Activated CD8-positive, alpha-beta T cell treated with anti-CD3 and anti-CD28 coated beads, Interleukin-2, amount 10 ng/mL, durations not matched to agents 7 days and 5 days (primary cell): ENCODE data around the gene TANC1. TPM values are rescaled to one million over a fixed set of nuclear protein-coding genes. Genes with fewer than 3 reads are reported as not detected.

Experiments
- ATAC-seq: fragments of 150-1000 bp; cut with Tn5 transposase; one replicate; pipeline ENCODE4 v1.10.0; 2021; ENCODE audit warnings: moderate library complexity
- CTCF ChIA-PET: fragments of 350-600 bp; sonication (Branson Sonifier 250); formaldehyde crosslinking; loops from one replicate; lab custom pipeline; 2021; ENCODE audit warnings: antibody characterized with exemption; lab: Charles Lee
- POLR2A ChIA-PET: fragments of 350-600 bp; sonication (Branson Sonifier 250); formaldehyde crosslinking; loops from one replicate; lab custom pipeline; 2021; ENCODE audit warnings: antibody characterized with exemption; lab: Charles Lee
- DNase-seq: peaks from one replicate; pipeline ENCODE4 v3.0.0-alpha.2; 2020
- H3K27ac Mint-ChIP-seq: one replicate; pipeline ENCODE4 v1.8.0; 2021; ENCODE audit warnings: mild to moderate bottlenecking, mixed read lengths
- H3K27me3 Mint-ChIP-seq: one replicate; pipeline ENCODE4 v1.8.0; 2021; ENCODE audit warnings: low read depth, mixed read lengths
- H3K36me3 Mint-ChIP-seq: one replicate; pipeline ENCODE4 v1.8.0; 2021; ENCODE audit warnings: low read depth, mixed read lengths
- H3K4me1 Mint-ChIP-seq: one replicate; pipeline ENCODE4 v1.8.0; 2021; ENCODE audit warnings: low read depth, mixed read lengths
- H3K4me3 Mint-ChIP-seq: one replicate; pipeline ENCODE4 v1.8.0; 2021; ENCODE audit warnings: mild to moderate bottlenecking, mixed read lengths
- H3K9me3 Mint-ChIP-seq: one replicate; pipeline ENCODE4 v1.8.0; 2022; ENCODE audit warnings: mixed read lengths; ENCODE audit not compliant: insufficient read depth
- total RNA-seq, 2 experiments: library from RNA; stranded (reverse); gene quantifications; one replicate each; pipeline ENCODE4 v1.2.3, GENCODE V29; 2021

TANC1 gene
- total RNA-seq, 2 experiments from 2014 or later: 0.37 to 0.55 TPM

DNA sequence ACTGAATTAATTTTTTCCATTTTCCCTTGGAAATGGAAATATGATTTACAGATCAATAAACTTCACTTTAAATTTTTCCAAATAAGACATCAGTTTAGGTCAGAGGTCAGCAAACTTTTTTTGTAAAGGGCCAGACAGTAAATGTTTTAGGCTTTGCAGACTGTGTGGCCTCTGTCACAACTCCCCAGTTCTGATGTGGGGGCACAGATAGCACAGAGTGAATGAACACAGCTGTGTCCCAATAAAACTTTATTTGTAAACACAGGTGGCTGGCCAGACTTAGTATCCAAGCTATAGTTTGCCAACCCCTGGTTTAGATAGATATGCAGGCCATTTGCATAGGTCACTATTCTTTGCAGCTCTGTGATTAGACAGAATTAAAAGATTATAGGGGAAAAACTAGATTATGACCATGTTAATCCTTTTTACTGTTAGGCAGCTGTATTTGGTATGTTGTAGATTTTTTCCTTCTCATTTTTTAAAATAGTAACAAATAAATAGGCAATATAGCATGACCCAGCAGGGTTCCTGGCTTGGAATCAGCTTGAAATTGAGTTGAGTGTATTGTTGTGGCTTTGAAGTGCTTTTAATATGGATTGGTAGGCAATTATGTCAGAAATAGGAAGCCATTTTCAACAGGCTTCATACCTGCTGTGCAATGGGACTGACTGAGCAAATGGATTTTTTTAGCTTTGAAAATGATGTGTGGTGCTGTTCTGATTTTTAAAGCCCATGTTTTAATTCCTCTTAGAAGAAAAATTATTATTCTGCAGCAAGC lies 258.4 kb downstream of the TANC1 start:
- peaks cover 4% of the 10 kb centered on the region for H3K36me3 Mint-ChIP-seq
- no peak overlapping the region for H3K4me3 Mint-ChIP-seq
- POLR2A ChIA-PET: interaction anchor here (1.5 kb wide), 1 partner anchor 486 kb away, joined by 6 read pairs; the partner anchor contains the start of gene MARCHF7

DNA sequence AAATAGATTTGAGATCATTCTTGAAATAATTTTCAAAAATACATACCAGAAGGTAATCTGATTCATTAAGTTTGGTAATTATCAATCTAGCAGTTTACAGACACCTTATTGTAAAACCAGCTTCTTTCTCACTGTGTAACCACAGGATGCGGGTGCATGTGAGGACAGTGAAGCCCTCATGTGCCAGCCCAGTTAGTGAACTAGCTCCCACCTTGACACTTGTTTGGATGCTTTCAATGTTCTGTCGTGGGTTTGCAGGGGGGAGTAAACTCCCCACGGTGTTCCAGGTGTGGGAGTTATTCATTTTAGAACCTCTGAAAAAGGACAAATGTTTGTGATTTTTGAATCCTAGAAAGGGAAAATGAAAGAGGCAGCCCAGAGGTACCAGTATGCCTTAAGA lies 259.0 kb downstream of the TANC1 start:
- Mint-ChIP-seq H3K27me3 (no peaks in the 10 kb centered on the region), H3K36me3 (peaks cover 4% of the 10 kb centered on the region), H3K27ac (no peak overlapping the region), H3K4me1 (peaks cover 45% of the 10 kb centered on the region), H3K9me3 (no peaks in the 10 kb centered on the region), H3K4me3 (no peak overlapping the region)
- ChIA-PET CTCF (interaction anchor here (0.7 to 1.4 kb wide), 3 partner anchors 10 to 60 kb away, joined by 3 read pairs; no protein-coding TSS in a partner anchor), POLR2A (interaction anchor here (1.5 kb wide), 1 partner anchor 485 kb away, joined by 6 read pairs; the partner anchor contains the start of gene MARCHF7)
- ATAC-seq (peak; percentile 49), DNase-seq (peak; percentile 40)

More for the DNA sequence above, 258.4 kb downstream of the TANC1 start:
- ATAC-seq (no peak), DNase-seq (no peak)
- peaks cover 45% of the 10 kb centered on the region for H3K4me1 Mint-ChIP-seq
- H3K9me3 Mint-ChIP-seq: no peaks in the 10 kb centered on the region
- no peak overlapping the region for H3K27ac Mint-ChIP-seq
- H3K27me3 Mint-ChIP-seq: peaks cover 3% of the 10 kb centered on the region
- CTCF ChIA-PET: interaction anchor here (0.7 to 1.4 kb wide), 3 partner anchors 12 to 61 kb away, joined by 3 read pairs; no protein-coding TSS in a partner anchor

DNA sequence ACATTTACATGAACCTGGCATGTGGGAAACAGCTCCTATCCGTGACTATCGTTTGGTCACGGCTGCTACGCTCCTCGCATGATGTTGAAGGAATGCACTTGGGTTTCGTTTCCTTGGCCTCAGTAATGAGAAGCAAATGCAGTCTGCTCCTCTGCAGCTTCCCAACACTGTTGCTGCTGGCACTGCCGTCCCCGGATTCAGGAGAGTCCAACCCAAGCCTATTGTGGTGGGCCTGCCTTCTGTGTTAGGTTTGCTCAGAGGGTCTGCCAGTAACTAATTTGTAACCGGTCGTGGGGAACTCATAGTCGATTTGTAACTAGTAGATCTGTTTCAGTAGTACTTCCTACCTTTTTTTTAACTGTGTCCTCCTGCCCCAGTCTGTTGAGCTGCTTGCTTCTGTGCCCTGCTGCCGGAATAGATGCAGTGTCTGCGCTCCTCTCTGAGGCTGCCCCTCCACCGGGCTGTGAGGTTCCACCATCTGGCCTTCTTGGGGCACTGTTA lies 259.7 kb downstream of the TANC1 start:
- H3K4me1 Mint-ChIP-seq: peaks cover 45% of the 10 kb centered on the region
- H3K36me3 Mint-ChIP-seq: peaks cover 4% of the 10 kb centered on the region
- ATAC-seq: no peak
- ChIA-PET CTCF (interaction anchor here (1.3 kb wide), 1 partner anchor 10 kb away, joined by 3 read pairs; no protein-coding TSS in a partner anchor), POLR2A (no interaction called here)
- H3K4me3 Mint-ChIP-seq: no peak overlapping the region
- no peak for DNase-seq
- H3K27me3 Mint-ChIP-seq: no peaks in the 10 kb centered on the region
- no peaks in the 10 kb centered on the region for H3K9me3 Mint-ChIP-seq
- no peak overlapping the region for H3K27ac Mint-ChIP-seq

DNA sequence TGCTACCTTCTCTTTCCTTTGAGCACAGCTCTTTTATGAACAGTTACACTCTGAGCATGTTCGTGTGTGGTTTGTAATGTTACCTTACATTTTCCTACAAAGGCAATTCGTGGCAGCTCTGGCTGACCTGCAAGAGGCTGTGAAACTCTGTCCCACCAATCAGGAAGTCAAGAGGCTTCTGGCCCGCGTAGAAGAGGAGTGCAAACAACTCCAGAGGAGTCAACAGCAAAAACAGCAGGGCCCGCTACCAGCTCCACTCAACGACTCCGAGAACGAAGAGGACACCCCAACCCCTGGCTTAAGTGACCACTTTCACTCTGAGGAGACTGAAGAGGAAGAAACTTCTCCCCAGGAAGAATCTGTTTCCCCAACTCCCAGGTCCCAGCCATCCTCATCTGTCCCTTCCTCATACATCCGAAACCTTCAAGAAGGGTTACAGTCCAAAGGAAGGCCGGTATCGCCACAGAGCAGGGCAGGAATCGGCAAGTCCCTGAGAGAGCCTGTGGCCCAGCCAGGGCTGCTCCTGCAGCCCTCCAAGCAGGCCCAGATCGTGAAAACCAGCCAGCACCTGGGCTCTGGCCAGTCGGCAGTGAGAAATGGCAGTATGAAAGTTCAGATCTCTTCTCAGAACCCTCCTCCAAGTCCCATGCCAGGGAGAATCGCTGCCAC lies 261.2 kb downstream of the TANC1 start:
- no peaks in the 10 kb centered on the region for H3K27me3 Mint-ChIP-seq

DNA sequence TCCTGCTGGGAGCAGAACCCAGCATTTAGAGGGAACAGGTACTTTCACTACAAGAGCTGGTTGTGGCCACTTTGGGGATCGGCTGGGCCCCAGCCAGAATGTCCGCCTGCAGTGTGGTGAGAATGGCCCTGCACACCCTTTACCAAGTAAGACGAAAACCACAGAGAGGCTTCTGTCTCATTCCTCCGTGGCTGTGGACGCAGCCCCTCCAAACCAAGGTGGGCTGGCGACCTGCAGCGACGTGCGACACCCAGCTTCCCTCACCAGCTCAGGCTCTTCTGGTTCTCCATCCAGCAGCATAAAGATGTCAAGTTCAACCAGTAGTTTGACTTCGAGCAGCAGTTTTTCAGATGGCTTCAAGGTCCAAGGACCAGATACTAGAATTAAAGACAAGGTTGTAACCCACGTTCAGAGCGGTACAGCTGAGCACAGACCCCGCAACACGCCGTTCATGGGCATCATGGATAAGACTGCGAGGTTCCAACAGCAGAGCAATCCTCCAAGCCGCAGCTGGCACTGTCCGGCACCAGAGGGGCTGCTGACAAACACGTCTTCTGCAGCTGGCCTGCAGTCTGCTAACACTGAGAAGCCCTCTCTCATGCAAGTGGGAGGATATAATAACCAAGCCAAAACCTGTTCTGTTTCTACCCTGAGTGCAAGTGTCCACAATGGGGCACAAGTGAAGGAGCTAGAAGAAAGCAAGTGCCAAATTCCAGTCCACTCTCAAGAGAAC lies 261.9 kb downstream of the TANC1 start:
- Mint-ChIP-seq H3K27ac (no peak overlapping the region), H3K36me3 (peaks cover 4% of the 10 kb centered on the region), H3K27me3 (no peaks in the 10 kb centered on the region), H3K4me1 (peaks cover 40% of the 10 kb centered on the region), H3K4me3 (no peak overlapping the region), H3K9me3 (no peaks in the 10 kb centered on the region)
- POLR2A ChIA-PET: no interaction called here
- DNase-seq: no peak
- CTCF ChIA-PET: no interaction called here
- no peak for ATAC-seq

More for the DNA sequence above, 261.2 kb downstream of the TANC1 start:
- ChIA-PET CTCF (no interaction called here), POLR2A (no interaction called here)
- Mint-ChIP-seq H3K9me3 (no peaks in the 10 kb centered on the region), H3K27ac (no peak overlapping the region), H3K36me3 (peaks cover 4% of the 10 kb centered on the region), H3K4me3 (no peak overlapping the region), H3K4me1 (peaks cover 43% of the 10 kb centered on the region)
- ATAC-seq (no peak), DNase-seq (no peak)

DNA sequence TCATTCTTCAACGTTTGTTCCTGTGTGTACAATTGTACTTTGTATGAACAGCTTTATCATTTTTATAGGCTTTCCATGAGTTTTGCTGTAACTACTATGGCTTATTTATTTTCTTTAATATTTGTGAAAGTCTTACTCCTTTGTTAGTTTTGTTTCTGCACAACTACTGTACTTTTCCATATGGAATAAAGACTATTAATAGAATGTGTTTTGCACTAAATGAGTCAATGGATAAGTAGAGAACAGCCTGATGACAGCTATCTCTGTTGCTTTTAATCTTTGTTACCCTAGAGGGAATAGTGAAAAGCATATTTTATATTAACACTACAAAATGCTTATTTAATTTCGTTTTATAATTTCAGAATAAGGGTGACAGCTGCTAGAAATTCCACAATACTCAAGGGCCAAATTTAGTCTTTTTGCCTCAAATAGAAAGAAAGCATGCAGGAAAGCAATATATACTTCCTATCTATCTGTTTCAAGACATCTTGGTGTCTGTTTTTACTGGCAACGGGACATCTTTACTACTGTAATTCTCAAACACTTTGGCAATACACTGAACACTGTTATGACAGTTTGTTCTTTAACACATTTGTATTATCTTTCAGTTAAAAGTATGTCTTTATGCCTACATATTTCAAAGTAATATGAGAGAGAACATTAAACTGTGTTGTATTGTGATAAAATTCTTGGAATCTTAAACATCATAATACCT lies 264.2 kb downstream of the TANC1 start:
- H3K9me3 Mint-ChIP-seq: no peaks in the 10 kb centered on the region
- H3K27me3 Mint-ChIP-seq: no peaks in the 10 kb centered on the region
- peaks cover 18% of the 10 kb centered on the region for H3K4me1 Mint-ChIP-seq
- DNase-seq (no peak), ATAC-seq (no peak)
- POLR2A ChIA-PET: no interaction called here
- peaks cover 4% of the 10 kb centered on the region for H3K36me3 Mint-ChIP-seq
- H3K4me3 Mint-ChIP-seq: no peak overlapping the region
- no peak overlapping the region for H3K27ac Mint-ChIP-seq
- CTCF ChIA-PET: no interaction called here

DNA sequence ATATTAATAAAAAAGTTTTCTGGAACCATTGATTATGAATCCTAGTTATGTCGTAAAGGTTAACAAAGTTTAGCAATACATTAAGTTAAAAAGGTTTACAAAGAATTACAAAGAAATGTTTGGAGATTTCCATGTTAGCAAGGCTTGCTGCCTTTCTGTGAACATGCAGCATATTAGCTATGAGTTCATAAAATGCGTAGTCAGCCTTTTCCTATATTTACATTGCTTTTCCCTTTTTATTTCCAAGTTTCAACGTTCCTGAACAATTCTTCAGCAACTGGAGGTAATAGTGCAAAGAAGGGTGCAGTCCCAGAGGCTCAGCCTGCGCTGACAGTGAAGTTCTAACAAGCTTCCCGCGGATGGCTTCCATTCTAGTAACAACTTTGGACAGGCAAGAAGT lies 266.4 kb downstream of the TANC1 start:
- Mint-ChIP-seq H3K36me3 (peaks cover 1% of the 10 kb centered on the region), H3K9me3 (no peaks in the 10 kb centered on the region), H3K4me3 (no peak overlapping the region), H3K4me1 (no peaks in the 10 kb centered on the region), H3K27ac (no peak overlapping the region), H3K27me3 (no peaks in the 10 kb centered on the region)
- no peak for DNase-seq
- ChIA-PET CTCF (interaction anchor here (1.1 kb wide), 1 partner anchor 12 kb away, joined by 4 read pairs; no protein-coding TSS in a partner anchor), POLR2A (interaction anchor here (1.2 kb wide), 1 partner anchor 56 kb away, joined by 4 read pairs; no protein-coding TSS in a partner anchor)
- no peak for ATAC-seq

DNA sequence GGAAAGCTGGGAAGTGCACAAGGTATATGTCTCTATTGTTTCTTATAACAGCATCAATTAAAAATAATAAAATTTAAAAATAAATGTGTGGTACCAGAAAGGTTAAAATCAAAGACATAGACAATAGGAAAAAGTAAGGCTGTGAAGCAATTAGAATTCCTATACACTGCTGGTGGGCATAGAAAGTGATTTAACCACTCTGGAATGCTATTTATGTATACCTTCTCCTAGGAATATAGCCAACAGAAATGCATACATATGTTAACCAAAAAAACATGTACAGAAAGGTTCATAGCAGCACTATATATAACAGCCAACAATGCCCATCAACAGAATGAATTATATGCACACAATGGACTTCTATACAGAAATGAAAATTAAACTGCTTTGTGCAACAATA lies 275.1 kb downstream of the TANC1 start:
- peaks cover 19% of the 10 kb centered on the region for H3K36me3 Mint-ChIP-seq
- H3K4me3 Mint-ChIP-seq: no peak overlapping the region
- no peaks in the 10 kb centered on the region for H3K4me1 Mint-ChIP-seq
- peaks cover 5% of the 10 kb centered on the region for H3K9me3 Mint-ChIP-seq
- DNase-seq (no peak), ATAC-seq (no peak)
- H3K27me3 Mint-ChIP-seq: no peaks in the 10 kb centered on the region
- H3K27ac Mint-ChIP-seq: no peak overlapping the region
- ChIA-PET POLR2A (no interaction called here), CTCF (no interaction called here)

DNA sequence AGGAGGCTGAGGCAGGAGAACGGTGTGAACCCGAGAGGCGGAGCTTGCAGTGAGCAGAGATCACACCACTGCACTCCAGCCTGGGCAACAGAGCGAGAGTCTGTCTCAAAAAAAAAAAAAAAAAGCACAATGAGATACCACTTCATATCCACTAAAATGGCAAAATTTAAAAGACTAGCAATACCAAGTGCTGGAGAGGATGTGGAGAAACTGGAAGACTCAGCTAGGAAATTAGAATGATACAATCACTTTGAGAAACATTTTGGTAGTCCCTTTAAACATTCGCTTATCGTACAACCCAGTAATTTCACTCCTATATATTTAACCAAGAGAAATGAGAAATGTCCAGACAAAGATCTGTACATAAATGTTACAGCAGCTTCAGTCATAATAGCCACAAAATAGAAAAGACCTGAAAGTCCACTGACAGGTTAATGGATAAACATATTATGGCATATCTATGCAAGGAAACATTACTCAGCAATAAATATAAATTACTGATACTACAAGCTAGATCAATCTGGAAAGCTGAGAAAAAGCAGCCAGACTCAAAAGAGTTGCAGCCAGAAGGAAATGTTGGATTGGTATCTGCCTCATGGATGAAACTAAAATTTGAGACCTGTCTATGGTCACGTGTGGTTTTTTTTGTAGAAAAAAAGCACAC lies 278.0 kb downstream of the TANC1 start:
- H3K4me3 Mint-ChIP-seq: no peak overlapping the region
- POLR2A ChIA-PET: no interaction called here
- CTCF ChIA-PET: interaction anchor here (0.8 to 0.9 kb wide), 2 partner anchors 12 to 60 kb away, joined by 3 to 4 read pairs; no protein-coding TSS in a partner anchor

DNA sequence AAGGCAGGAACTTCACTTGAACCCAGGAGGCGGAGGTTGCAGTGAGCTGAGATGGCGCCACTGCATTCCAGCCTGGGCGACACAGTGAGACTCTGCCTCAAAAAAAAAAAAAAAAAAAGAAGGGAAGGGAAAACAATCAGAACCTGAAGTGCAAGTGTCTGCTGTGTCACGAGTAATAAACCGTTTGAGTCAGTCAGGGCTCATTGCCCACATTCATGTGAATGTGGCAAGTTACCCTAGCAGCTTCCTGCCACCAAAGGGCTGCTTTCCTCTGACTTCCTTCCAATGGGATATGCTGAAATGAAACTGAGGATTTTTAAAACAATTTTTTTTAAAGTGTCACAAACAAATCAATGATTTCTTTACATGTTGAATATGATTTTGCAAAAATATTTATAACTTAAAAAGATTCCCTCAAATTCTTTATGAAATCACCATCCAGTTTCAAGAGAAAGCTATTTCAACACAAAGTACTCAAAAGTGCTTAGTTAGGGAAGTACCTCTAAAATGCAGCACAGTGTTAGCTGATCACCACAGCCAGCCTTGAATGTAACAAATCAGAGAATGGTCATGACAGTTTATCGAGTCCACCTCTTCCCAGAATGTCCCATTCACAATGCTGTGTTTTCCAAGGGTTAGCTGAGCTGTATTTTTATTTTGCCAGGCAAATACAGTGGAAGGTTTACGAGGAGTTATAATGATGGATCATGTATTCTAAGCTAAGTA lies 281.7 kb downstream of the TANC1 start:
- peaks cover 5% of the 10 kb centered on the region for H3K9me3 Mint-ChIP-seq
- peaks cover 17% of the 10 kb centered on the region for H3K36me3 Mint-ChIP-seq
- no peak for ATAC-seq
- no peaks in the 10 kb centered on the region for H3K27me3 Mint-ChIP-seq
- H3K4me1 Mint-ChIP-seq: peaks cover 6% of the 10 kb centered on the region
- CTCF ChIA-PET: interaction anchor here (1.0 to 1.7 kb wide), 2 partner anchors 22 to 132 kb away, joined by 3 to 4 read pairs; no protein-coding TSS in a partner anchor
- H3K4me3 Mint-ChIP-seq: no peak overlapping the region
- peak; percentile 28 for DNase-seq
- no peak overlapping the region for H3K27ac Mint-ChIP-seq
- POLR2A ChIA-PET: no interaction called here

More for the DNA sequence above, 278.0 kb downstream of the TANC1 start:
- Mint-ChIP-seq H3K9me3 (peaks cover 5% of the 10 kb centered on the region), H3K27ac (no peak overlapping the region), H3K4me1 (peaks cover 6% of the 10 kb centered on the region), H3K27me3 (no peaks in the 10 kb centered on the region), H3K36me3 (peaks cover 19% of the 10 kb centered on the region)
- ATAC-seq: no peak
- DNase-seq: no peak
